Jurkat, Clone E6-1 (cell line): ENCODE results near the gene PKD2L2.
"Not testable (repeated sequence)": the region's sequence is repeated elsewhere in the genome, so short reads cannot be mapped to it uniquely, and the experiment has no call there.

ENCODE experiments used
- DNase-seq: peaks from one replicate; pipeline ENCODE4 v3.0.0-alpha.2; 2011; ENCODE audit warnings: low read depth, low spot score
- H3K4me3 ChIP-seq: 2 replicates; pipeline ENCODE4 v1.5.1; 2011; ENCODE audit warnings: mild to moderate bottlenecking, low read length, control low read depth, moderate library complexity

The PKD2L2 gene

GRCh38 chr5:137938751-137939143, 49.5 kb downstream of the PKD2L2 start:
- DNase-seq: no peak

GRCh38 chr5:137939331-137939730, 50.1 kb downstream of the PKD2L2 start:
- DNase-seq: no peak
- H3K4me3 ChIP-seq: no peak overlapping the region

More at GRCh38 chr5:137938751-137939143, 49.5 kb downstream of the PKD2L2 start:
- no peak overlapping the region for H3K4me3 ChIP-seq

GRCh38 chr5:137944280-137944679, 55.0 kb downstream of the PKD2L2 start:
- not testable (repeated sequence) for DNase-seq, H3K4me3 ChIP-seq

GRCh38 chr5:137945825-137946224, 56.6 kb downstream of the PKD2L2 start:
- H3K4me3 ChIP-seq: no peak overlapping the region
- DNase-seq: no peak

GRCh38 chr5:137954131-137954879, 65.0 kb downstream of the PKD2L2 start:
- DNase-seq: no peak
- no peak overlapping the region for H3K4me3 ChIP-seq

GRCh38 chr5:137957948-137958347, 68.7 kb downstream of the PKD2L2 start:
- no peak for DNase-seq

GRCh38 chr5:137959488-137959887, 70.2 kb downstream of the PKD2L2 start:
- no peak for DNase-seq
- H3K4me3 ChIP-seq: no peak overlapping the region

More at GRCh38 chr5:137957948-137958347, 68.7 kb downstream of the PKD2L2 start:
- no peak overlapping the region for H3K4me3 ChIP-seq

GRCh38 chr5:137960141-137960540, 70.9 kb downstream of the PKD2L2 start:
- no peak for DNase-seq
- H3K4me3 ChIP-seq: no peak overlapping the region

GRCh38 chr5:137960819-137961218, 71.6 kb downstream of the PKD2L2 start:
- no peak overlapping the region for H3K4me3 ChIP-seq
- DNase-seq: no peak

- H3K4me3 ChIP-seq, DNase-seq: not testable (repeated sequence)
These were observed 81.1 kb downstream of the PKD2L2 start for GRCh38 chr5:137970384-137970783.

GRCh38 chr5:137975208-137975607, 86.0 kb downstream of the PKD2L2 start:
- DNase-seq: no peak
- no peak overlapping the region for H3K4me3 ChIP-seq

GRCh38 chr5:137989419-137989818, 100.2 kb downstream of the PKD2L2 start:
- no peak for DNase-seq

More at GRCh38 chr5:137989419-137989818, 100.2 kb downstream of the PKD2L2 start:
- no peak overlapping the region for H3K4me3 ChIP-seq
